Breast epithelium (tissue), 3 donors: ENCODE measurements around the gene PTPN1.

Source experiments
- POLR2AphosphoS5 ChIP-seq, 3 donors: sonication (generic); formaldehyde crosslinking; IDR thresholded peaks; one replicate each; pipeline ENCODE4 v1.6.1; 2017; ENCODE audit warnings: antibody characterized with exemption in 3 of 3
- TF ChIP-seq, protein P1 (sequence below), 3 donors: fragments of 450-650 bp; IDR thresholded peaks; one replicate each; pipeline ENCODE4 v1.5.1; 2016 to 2017; ENCODE audit warnings: antibody characterized with exemption in 3 of 3, mild to moderate bottlenecking in 3 of 3, moderate library complexity in 3 of 3

DNA sequence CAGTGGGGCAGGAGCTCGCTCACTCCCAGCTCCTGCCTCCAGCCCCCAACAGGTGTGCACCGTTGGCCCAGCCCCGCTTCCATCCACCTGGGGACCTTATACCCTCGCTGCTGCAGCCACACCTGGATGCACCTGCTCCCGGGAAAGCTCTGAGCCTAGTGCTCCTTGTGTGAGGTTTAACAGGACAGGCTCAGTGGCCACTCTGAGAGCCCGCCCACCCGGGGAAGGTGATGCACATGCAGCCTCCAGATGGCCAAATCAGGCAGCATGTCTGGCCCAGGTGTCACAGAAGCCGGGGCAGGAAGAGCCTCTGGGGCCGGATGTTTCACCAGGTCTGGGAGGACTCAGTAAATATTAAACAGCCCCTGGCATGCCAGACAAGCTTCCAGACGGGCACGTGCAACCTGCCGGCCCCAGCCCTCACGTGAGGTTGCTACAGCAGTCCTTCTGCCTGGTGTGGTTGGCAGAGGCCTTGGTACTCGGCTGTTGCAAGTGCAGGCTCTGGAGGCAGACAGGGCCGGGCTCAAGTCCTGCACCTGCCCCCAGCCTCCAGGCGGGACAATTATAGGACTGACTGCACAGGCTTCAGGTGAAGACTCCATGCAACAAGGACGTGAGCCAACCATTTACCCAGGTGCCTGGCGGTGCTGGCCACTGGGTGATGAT is 114.3 kb downstream of the PTPN1 start:
- TF ChIP-seq, protein P1, sequence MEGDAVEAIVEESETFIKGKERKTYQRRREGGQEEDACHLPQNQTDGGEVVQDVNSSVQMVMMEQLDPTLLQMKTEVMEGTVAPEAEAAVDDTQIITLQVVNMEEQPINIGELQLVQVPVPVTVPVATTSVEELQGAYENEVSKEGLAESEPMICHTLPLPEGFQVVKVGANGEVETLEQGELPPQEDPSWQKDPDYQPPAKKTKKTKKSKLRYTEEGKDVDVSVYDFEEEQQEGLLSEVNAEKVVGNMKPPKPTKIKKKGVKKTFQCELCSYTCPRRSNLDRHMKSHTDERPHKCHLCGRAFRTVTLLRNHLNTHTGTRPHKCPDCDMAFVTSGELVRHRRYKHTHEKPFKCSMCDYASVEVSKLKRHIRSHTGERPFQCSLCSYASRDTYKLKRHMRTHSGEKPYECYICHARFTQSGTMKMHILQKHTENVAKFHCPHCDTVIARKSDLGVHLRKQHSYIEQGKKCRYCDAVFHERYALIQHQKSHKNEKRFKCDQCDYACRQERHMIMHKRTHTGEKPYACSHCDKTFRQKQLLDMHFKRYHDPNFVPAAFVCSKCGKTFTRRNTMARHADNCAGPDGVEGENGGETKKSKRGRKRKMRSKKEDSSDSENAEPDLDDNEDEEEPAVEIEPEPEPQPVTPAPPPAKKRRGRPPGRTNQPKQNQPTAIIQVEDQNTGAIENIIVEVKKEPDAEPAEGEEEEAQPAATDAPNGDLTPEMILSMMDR (IDR thresholded peaks at IDR 0.05), result no peak
- no peak for TF ChIP-seq POLR2AphosphoS5 (IDR thresholded peaks at IDR 0.05)
